Measurements from ENCODE around the gene MAEA.

DNA sequence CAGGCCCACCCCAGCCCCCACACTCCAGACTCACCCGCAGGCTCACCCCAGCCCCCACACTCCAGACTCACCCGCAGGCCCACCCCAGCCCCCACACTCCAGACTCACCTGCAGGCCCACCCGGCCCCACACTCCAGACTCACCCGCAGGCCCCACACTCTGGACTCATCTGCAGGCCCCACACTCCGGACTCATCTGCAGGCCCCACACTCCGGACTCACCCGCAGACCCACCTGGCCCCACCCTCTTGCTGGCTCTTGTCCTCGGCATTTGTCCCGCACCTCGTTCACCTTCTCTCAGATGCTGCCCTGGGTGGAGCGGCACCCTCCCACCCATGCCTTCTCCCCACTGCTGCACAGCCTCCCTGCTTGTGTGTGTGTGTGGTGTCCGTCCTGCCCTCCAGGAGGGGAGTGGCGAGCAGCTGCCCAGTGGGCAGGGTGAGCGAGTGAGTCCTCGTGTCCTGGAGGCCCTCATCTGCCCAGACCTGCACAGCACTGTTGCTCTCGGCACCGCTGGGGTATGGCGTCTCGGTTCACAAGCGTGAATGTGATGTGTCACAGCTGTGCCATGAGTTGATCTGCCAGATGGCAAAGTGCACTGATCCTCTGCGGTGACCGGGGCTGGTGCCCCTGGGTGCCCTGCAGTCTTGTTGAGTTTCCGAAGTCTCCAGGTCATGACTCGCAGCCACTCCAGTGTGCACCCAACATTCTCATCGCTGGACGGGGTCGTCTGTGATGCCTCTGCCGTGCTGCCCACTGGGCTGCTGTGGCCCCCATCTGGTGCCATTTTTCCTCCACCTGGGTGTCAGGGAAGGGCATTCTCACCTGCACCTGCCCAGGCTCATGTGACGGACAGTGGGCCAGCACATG is 27.7 kb downstream of the MAEA start:
- TF ChIP-seq EZH2 (IDR thresholded peaks at IDR 0.05), result no peak
- TF ChIP-seq, protein P1, sequence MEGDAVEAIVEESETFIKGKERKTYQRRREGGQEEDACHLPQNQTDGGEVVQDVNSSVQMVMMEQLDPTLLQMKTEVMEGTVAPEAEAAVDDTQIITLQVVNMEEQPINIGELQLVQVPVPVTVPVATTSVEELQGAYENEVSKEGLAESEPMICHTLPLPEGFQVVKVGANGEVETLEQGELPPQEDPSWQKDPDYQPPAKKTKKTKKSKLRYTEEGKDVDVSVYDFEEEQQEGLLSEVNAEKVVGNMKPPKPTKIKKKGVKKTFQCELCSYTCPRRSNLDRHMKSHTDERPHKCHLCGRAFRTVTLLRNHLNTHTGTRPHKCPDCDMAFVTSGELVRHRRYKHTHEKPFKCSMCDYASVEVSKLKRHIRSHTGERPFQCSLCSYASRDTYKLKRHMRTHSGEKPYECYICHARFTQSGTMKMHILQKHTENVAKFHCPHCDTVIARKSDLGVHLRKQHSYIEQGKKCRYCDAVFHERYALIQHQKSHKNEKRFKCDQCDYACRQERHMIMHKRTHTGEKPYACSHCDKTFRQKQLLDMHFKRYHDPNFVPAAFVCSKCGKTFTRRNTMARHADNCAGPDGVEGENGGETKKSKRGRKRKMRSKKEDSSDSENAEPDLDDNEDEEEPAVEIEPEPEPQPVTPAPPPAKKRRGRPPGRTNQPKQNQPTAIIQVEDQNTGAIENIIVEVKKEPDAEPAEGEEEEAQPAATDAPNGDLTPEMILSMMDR (IDR thresholded peaks at IDR 0.05), result no peak
